Bronchial epithelial cell (primary cell): Measurements from ENCODE around the gene PIGC. TPM values are rescaled to one million over a fixed set of nuclear protein-coding genes. Genes with fewer than 3 reads are reported as not detected.
A peak's percentile ranks its signal among the peaks of the same experiment; 100 is the strongest.

Experiments
- DNase-seq: peaks from one replicate; pipeline ENCODE4 v3.0.0-alpha.2; 2010; ENCODE audit warnings: low read depth
- FAIRE-seq: peaks from 2 replicates; lab custom pipeline; 2011; peaks lifted over from hg19 to GRCh38; lab: Jason Lieb, UNC
- H3K27me3 ChIP-seq: 2 replicates; pipeline ENCODE4 v1.5.1; 2011; ENCODE audit warnings: low read length; ENCODE audit not compliant: control insufficient read depth, insufficient read depth
- H3K36me3 ChIP-seq: 2 replicates; pipeline ENCODE4 v1.5.1; 2011; ENCODE audit warnings: low read length; ENCODE audit not compliant: control insufficient read depth, insufficient read depth
- H3K4me3 ChIP-seq: 2 replicates; pipeline ENCODE4 v1.5.1; 2011; ENCODE audit warnings: mild to moderate bottlenecking, low read depth, low read length, control low read depth
- CTCF ChIP-seq: IDR thresholded peaks from 2 replicates; pipeline ENCODE4 v1.5.1; 2011; ENCODE audit warnings: mild to moderate bottlenecking, moderate library complexity, low read length, control low read depth, inconsistent platforms; ENCODE audit not compliant: insufficient read depth, severe bottlenecking
- total RNA-seq: library from RNA; depleted of rRNA; stranded (reverse); fragments of >200 nt; gene quantifications from 2 replicates; pipeline ENCODE4 v1.2.1, GENCODE V29; 2014

The PIGC gene
- total RNA-seq, 1 donor from 2014 or later = 16.8 TPM

- Histone ChIP-seq H3K36me3 (no peaks in the 10 kb centered on the region), H3K4me3 (no peak overlapping the region), H3K27me3 (no peaks in the 10 kb centered on the region)
- DNase-seq = peak; percentile 68
- FAIRE-seq = no peak
- no peak for TF ChIP-seq CTCF
Measured at GRCh38 chr1:172478485-172478884, 34.6 kb upstream of the PIGC start.

- Histone ChIP-seq H3K27me3 (no peaks in the 10 kb centered on the region), H3K4me3 (no peak overlapping the region), H3K36me3 (no peaks in the 10 kb centered on the region)
- TF ChIP-seq CTCF = no peak
- DNase-seq = no peak
- FAIRE-seq = no peak
Measured at GRCh38 chr1:172477741-172478140, 33.9 kb upstream of the PIGC start.

GRCh38 chr1:172477216-172477615, 33.3 kb upstream of the PIGC start:
- H3K36me3 ChIP-seq = no peaks in the 10 kb centered on the region
- H3K27me3 ChIP-seq = no peaks in the 10 kb centered on the region
- FAIRE-seq (no peak), DNase-seq (peak; percentile 44)
- H3K4me3 ChIP-seq = no peak overlapping the region
- TF ChIP-seq CTCF = no peak

- no peak overlapping the region for H3K4me3 ChIP-seq
- TF ChIP-seq CTCF = no peak
- H3K27me3 ChIP-seq = no peaks in the 10 kb centered on the region
- H3K36me3 ChIP-seq = no peaks in the 10 kb centered on the region
- DNase-seq (peak; percentile 99), FAIRE-seq (no peak)
Measured at GRCh38 chr1:172476218-172476811, 32.4 kb upstream of the PIGC start.

- no peak overlapping the region for H3K4me3 ChIP-seq
Measured at GRCh38 chr1:172473842-172474241, 30.0 kb upstream of the PIGC start.

More at GRCh38 chr1:172473842-172474241, 30.0 kb upstream of the PIGC start:
- Histone ChIP-seq H3K36me3 (no peaks in the 10 kb centered on the region), H3K27me3 (no peaks in the 10 kb centered on the region)
- FAIRE-seq = no peak
- no peak for TF ChIP-seq CTCF
- DNase-seq = no peak
